ENCODE results near the gene RUBCNL. TPM values are rescaled to one million over a fixed set of nuclear protein-coding genes. Genes with fewer than 3 reads are reported as not detected.

Gene RUBCNL
- total and polyA plus RNA-seq, 2 experiments from 2014 or later = 4.2 to 5.9 TPM

- TF ChIP-seq ZNF462 (CRISPR knock-in tag; IDR thresholded peaks at IDR 0.05) = no peak
- TF ChIP-seq JUNB (IDR thresholded peaks at IDR 0.05; ENCODE audit: unreplicated experiment) = no peak
- TF ChIP-seq POLR2AphosphoS5 (IDR thresholded peaks at IDR 0.05; ENCODE audit: low read depth) = no peak
- TF ChIP-seq ZNF114 (CRISPR knock-in tag; IDR thresholded peaks at IDR 0.05) = no peak
Measured at GRCh38 chr13:46321494-46322225, 65.4 kb downstream of the RUBCNL start (continued).

DNA sequence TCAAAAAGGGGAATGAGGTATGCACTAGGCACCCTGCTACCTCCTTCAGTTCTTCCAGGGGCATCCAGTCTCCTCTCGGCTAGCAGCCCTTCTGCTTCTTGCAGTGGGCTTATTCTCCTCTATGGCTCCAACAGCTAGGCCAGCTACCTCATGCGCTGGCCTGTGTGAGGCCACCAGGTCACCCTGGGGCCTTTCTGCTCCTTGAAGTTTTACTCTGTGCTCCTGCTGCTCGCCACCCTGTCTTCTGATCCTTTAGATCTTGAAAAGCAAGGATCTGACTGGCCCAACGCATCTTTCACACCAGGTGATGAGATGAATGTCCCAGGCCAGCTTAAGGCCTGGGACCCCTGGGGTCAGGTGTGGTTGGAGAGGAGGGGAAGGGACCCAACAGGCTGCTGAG lies 66.2 kb downstream of the RUBCNL start:
- ATAC-seq = no peak
- no peaks in the 10 kb centered on the region for H3K27me3 ChIP-seq (ENCODE audit: insufficient read depth)
- H3F3A ChIP-seq (replicated peaks; ENCODE audit: low read depth) = no peaks in the 10 kb centered on the region
- Mint-ChIP-seq H3K27me3 (ENCODE audit: insufficient read depth, low read depth, poor library complexity) (peaks cover 1% of the 10 kb centered on the region), H3K9me3 (no peaks in the 10 kb centered on the region), H3K27ac (no peak overlapping the region), H3K4me3 (no peak overlapping the region), H3K4me1 (peaks cover 4% of the 10 kb centered on the region; the same call in 2 of the 3 replicates), H3K36me3 (ENCODE audit: low read depth) (no peaks in the 10 kb centered on the region)
- H3K4me2 ChIP-seq = no peak overlapping the region
- H3K9me2 ChIP-seq (ENCODE audit: insufficient read depth) = peaks cover 7% of the 10 kb centered on the region; the same call in 1 of the 2 replicates
- no peaks in the 10 kb centered on the region for H3K79me2 ChIP-seq (replicated peaks; ENCODE audit: insufficient read depth)
- no peaks in the 10 kb centered on the region for H3K4me1 ChIP-seq (ENCODE audit: insufficient read depth)
- H3K4me3 ChIP-seq = no peak overlapping the region
- TF ChIP-seq ZNF331 (CRISPR knock-in tag; IDR thresholded peaks at IDR 0.05; ENCODE audit: low read depth) (no peak), EZH2phosphoT487 (IDR thresholded peaks at IDR 0.05; ENCODE audit: unreplicated experiment) (no peak), EZH2 (IDR thresholded peaks at IDR 0.05; ENCODE audit: low read depth, unreplicated experiment) (no peak), POLR2AphosphoS5 (IDR thresholded peaks at IDR 0.05; ENCODE audit: low read depth) (no peak), JUNB (IDR thresholded peaks at IDR 0.05; ENCODE audit: unreplicated experiment) (no peak), ETS1 (IDR thresholded peaks at IDR 0.05) (no peak)
- TF ChIP-seq, protein P1, sequence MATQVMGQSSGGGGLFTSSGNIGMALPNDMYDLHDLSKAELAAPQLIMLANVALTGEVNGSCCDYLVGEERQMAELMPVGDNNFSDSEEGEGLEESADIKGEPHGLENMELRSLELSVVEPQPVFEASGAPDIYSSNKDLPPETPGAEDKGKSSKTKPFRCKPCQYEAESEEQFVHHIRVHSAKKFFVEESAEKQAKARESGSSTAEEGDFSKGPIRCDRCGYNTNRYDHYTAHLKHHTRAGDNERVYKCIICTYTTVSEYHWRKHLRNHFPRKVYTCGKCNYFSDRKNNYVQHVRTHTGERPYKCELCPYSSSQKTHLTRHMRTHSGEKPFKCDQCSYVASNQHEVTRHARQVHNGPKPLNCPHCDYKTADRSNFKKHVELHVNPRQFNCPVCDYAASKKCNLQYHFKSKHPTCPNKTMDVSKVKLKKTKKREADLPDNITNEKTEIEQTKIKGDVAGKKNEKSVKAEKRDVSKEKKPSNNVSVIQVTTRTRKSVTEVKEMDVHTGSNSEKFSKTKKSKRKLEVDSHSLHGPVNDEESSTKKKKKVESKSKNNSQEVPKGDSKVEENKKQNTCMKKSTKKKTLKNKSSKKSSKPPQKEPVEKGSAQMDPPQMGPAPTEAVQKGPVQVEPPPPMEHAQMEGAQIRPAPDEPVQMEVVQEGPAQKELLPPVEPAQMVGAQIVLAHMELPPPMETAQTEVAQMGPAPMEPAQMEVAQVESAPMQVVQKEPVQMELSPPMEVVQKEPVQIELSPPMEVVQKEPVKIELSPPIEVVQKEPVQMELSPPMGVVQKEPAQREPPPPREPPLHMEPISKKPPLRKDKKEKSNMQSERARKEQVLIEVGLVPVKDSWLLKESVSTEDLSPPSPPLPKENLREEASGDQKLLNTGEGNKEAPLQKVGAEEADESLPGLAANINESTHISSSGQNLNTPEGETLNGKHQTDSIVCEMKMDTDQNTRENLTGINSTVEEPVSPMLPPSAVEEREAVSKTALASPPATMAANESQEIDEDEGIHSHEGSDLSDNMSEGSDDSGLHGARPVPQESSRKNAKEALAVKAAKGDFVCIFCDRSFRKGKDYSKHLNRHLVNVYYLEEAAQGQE (IDR thresholded peaks at IDR 0.05; ENCODE audit: unreplicated experiment) = no peak
- H2AFZ ChIP-seq = 0 out of 2 replicates have a peak overlapping the region, but pooled peaks have one; percentile 38
- no peaks in the 10 kb centered on the region for H4K20me1 ChIP-seq (replicated peaks; ENCODE audit: insufficient read depth)
- no peaks in the 10 kb centered on the region for H3K36me3 ChIP-seq (ENCODE audit: insufficient read depth)
- no peak for DNase-seq (ENCODE audit: low spot score)
- H3K27ac ChIP-seq (ENCODE audit: low read depth) = no peak overlapping the region
